ENCODE measurements around the gene PIP5KL1.
"Not testable (repeated sequence)": the region's sequence is repeated elsewhere in the genome, so short reads cannot be mapped to it uniquely, and the experiment has no call there.

Gene PIP5KL1

DNA sequence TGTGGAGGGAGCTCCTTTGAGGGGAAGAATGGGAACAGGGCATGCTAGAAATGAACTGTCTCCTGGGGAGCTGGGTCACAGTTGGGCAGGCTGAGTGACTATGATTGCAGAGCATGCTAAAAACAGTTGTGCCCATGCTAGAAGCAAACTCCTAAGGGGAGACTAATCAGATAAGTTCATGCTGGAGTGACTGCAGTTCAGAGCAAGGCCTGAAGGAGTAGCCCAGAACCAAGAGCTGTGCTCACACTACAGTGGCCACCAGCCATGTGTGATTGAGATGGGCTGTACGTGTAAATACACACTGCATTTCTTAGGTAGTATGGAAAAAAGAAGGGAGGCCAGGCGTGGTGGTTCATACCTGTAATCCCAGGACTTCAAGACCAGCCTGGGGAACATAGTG, 42.8 kb downstream of the PIP5KL1 start:
- no peak for DNase-seq (ENCODE audit: low read depth)

DNA sequence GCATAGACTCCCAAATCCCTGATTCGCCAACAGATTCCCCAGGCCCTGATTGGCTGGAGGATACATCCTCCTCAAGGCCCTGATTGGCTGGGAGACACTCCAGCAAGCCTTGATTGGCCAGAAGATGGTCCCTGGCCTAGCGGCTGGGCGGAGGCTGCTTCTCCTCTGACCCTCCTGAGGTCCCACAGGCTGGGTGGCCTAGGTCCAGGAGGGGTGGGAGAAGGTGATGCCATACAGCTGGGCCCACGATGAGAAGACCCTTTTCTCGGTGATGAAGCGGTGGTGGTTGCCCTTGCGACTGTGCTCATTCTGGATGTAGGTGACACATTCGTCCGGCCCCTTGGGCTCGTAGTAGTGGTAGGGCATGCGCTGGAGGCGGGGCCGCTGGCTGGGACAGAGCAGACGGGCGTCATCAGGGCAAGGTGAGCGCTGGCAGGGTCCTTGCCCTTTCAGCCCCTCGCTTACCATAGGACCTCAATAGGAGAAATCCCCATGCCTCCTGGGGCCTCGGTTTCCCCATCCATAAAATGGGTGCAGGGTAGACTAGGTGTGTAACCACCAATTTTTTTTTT, 44.1 kb downstream of the PIP5KL1 start:
- no peak for DNase-seq (ENCODE audit: low read depth)

DNA sequence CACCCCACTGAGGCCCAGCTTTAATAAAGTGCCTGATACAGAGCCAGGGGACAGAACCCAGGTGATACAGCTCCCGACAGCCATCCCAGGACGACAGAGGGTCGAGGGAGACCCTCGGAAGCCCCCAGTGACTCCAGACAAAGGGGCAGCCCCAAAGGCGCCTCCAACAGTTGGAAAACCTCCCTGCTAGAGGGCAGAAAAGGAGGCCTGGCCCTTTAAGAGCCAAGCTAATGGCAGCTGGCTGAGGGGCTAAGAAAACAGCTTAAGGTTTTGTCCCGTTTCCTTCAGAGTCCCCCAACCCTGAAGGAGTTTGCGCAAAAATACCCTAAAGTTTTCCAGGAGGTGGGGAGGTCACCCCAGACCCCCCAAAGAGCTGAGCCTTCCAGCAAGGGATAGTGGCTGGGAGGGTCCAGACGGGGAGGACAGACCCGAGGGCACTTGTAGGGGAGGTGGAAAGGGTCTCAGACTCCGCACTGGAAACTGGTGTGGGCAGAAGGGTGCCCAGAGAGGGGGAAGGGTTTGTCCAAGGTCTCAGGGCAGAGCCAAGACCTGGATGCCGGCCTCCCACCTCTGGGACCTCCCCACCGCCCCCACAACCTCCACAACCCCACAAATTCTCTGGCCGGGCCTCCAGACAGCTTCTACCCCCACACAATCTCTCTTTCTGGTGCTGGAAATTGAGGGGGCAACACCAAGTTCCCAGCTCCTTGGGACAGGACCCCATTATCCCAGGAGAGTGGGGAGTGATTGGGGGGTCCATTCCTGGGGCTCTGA, 44.9 kb downstream of the PIP5KL1 start:
- no peak for DNase-seq (ENCODE audit: low read depth)

DNA sequence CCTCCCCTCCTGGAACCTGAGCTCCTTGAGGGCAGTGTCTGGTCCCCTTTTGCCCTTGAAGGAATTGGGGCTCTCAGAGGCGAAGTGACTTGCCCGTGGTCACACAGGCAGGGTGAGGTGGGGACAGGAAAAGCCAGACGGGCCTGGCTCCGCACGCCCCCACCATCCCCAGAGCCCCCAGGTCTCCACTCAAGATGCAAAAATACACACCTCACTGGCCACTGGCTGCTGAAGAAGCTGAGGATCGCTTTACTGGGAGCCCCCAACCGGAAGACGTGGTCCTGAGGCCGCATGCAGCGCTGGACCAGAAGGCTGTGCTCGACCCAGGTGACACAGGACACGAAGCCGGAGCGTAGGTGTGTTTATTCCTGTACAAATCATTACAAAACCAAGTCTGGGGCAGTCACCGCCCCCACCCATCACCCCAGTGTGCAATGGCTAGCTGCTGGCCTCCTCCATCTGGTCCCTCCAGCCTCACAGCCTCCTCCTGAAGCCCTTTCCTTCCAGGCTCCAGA, 45.5 kb downstream of the PIP5KL1 start:
- DNase-seq (ENCODE audit: low read depth): no peak

DNA sequence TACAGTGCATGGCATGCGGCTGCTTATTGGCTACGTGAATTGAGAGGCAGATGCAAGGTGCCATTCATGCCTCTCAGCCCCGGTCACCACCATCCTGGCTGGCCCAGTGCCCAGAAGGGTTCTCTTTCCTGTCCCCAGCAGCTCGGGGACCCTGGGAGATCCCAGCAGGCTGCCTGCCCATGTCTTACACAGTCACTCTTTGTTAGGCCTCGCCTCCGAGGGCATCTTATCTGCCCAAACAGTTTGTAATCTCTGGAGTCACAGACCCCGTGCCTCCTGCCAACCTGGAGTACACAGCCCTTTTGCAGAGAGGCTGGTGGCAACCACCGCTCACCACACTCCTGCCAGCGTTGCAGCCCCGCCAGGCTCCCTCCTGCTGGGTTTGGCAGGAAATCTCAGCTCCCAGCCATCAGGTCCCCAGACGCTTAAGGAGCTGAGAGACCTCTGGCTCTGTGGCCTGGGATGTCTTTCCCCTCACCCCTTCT, 46.1 kb downstream of the PIP5KL1 start:
- no peak for DNase-seq (ENCODE audit: low read depth)

DNA sequence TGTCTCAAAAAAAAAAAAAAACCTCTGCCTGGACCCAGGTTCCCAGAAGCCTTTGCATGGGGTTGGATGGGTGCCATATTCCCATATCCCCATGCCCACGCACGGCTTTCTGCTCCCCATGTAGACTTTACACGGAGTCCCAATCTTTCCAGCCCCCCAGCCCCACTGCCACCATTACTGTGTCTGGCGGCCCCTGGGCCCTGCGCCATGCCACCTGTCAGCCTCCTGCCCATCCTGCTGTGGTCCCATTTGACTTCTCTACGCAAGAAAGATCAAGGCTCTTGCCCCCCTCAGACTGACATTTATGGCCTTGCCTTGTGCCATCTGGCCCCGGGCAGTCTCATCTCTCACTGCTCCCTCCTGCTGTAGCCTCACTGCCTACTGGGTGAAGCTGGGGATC, 46.6 kb downstream of the PIP5KL1 start:
- no peak for DNase-seq (ENCODE audit: low read depth)

DNA sequence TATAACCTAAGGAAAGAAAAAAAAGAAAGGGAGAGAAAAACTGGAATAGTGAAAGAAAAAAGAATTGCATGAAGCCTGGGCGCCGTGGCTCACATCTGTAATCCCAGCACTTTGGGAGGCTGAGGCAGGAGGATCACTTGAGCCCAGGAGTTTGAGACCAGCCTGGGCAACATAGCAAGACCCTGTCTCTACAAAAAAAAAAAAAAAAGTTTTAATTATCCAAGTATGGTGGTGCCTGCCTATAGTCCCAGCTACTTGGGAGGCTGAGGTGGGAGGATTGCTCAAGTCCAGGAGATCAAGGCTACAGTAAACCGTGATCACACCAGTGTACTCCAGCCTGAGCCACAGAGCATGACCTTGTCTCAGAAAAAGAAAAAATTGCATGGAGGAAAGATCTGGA, 48.9 kb downstream of the PIP5KL1 start:
- DNase-seq (ENCODE audit: low read depth): not testable (repeated sequence)

DNA sequence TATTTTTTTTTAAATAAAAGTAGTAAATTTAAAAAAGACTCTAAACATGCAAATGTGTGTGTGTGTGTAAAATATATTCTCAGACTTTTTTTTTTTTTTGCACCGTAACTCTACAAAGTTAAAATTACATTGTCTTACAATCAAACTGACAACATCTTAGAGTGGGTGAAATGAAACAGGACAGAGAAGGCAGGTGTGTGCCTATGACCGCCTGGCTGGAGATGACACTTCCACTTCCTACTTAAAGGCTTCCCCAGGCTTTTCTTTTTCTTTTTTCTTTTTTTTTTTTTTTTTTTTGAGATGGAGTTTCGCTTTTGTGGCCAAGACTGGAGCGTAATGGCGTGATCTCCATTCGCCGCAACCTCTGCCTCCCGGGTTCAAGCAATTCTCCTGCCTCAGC, 50.4 kb downstream of the PIP5KL1 start:
- no peak for DNase-seq (ENCODE audit: low read depth)

DNA sequence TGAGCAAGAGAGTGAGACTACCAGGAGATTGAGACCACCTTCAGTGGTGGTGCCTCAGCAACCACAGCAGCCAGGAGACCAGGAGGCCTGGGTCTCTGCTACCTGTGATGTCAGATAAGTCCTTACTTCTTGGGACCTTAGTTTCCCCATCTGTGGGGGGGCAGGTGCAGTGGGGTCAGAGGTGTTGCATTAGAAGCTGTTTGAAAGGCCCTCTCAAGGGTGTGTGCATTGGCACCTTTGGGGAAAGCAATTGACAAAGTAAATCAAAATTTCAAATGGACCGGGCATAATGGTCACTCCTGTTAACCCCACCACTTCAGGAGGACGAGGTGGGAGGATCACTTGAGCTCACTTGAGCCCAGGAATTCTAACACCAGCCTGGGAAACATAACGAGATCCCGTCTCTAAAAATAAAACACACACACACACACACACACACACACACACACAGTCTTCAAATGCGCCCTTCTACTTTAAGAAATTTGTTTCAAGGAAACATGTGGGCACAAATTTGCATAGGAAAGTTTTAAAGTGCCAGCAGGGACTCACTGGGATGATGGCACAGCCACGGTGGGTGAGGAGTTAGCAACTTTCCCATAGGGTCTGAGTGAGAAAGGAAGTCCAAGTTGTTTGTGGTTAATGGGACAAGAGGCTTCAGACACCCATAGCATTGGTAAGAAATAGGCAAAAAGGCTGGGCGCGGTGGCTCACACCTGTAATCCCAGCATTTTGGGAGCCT, 51.8 kb downstream of the PIP5KL1 start:
- no peak for DNase-seq (ENCODE audit: low read depth)

DNA sequence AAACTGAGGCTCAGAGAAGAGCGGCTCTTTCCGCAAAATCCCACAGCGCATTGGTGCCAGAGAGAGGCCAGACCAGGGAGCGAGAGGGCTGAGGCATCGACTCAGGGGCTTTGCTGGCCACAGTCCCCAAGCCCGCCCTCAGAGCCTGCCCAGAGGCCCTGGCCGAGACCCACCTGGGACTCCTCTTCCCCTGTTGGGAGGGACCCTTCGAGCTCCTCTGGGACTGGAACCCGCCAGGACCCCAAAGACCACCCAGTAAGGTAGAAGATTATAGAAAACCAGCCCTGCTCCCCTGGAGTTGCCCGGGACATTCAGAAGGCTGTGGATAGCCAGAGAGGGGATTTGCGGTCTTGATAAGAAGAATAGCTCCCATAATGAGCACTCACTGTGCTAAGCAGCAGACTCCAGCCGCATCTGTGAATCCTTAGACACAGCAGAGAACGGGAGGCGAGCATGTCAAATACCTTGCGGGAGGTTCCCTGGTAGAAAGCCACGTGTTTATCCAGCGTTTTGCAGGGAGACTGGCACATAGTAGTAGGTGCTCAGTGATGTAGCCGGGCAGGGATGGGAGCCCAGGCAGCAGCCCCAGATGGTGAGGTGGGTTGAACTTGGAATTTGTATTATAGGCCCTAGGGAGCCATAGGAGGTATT, 52.5 kb downstream of the PIP5KL1 start:
- DNase-seq (ENCODE audit: low read depth): no peak

DNA sequence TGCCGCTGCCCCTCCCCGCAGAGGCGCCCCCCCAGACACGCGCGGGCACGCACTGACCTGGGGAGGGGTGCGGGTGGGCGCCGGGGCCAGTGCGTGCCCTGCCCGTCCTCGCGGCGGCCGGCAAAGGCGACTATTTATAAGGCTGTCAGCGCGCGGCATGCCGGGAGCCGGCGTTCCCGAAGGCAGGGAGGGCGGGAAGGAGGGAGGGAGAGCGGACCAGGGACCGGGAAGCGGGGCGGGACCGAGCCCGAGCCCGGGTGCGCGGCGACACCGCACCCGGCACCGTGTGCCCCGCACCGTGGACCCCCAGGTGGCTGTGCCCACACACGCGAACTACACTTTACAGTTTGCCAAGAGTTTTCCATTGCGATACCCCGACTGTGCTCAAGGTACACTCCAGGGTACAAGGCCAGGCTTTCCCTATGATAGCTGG, 53.0 kb downstream of the PIP5KL1 start, which contains the start of gene AK1:
TSS of gene AK1 (minus strand) at position 110 of the 433 bp plus-strand sequence. CDS start 3,058 bp downstream, outside the sequence.
- no peak for DNase-seq (ENCODE audit: low read depth)

DNA sequence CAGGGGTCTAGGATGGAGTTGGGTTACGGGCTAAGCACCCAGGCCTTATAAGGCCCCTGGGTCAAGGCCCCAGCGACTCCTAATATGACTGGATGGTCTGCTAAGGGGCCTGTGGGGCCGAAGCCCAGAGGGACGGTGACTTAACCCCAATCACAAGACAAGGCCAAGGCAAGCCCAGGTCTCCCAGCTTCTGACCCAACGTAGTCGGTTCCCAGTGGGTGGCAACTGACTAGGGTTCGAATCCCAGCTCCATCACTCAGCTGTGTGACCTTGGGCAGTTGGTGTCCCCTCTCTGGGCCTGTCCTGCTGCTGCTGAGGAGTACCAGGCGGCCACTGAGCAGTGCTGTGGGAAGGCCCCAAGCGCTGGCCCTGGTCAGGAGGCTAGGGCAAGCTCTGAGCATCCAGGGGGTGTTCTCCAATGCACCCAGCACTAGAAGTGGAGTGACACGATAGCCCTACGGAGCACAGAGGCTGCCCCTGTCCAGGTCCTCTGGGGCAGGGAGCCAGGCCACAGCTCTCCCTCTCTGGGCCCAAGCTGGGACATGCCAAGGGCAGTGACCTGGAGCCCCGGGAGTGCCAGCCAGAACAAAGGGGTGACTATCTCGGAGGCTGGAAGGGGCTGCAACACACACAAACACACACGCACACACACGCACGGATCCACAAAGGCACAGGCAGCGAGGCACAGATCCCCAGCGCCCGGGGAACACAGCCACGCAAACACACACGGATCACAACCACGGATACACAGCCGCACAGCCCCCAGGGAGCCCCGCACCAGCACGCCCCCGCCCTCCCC, 53.6 kb downstream of the PIP5KL1 start:
- no peak for DNase-seq (ENCODE audit: low read depth)

DNA sequence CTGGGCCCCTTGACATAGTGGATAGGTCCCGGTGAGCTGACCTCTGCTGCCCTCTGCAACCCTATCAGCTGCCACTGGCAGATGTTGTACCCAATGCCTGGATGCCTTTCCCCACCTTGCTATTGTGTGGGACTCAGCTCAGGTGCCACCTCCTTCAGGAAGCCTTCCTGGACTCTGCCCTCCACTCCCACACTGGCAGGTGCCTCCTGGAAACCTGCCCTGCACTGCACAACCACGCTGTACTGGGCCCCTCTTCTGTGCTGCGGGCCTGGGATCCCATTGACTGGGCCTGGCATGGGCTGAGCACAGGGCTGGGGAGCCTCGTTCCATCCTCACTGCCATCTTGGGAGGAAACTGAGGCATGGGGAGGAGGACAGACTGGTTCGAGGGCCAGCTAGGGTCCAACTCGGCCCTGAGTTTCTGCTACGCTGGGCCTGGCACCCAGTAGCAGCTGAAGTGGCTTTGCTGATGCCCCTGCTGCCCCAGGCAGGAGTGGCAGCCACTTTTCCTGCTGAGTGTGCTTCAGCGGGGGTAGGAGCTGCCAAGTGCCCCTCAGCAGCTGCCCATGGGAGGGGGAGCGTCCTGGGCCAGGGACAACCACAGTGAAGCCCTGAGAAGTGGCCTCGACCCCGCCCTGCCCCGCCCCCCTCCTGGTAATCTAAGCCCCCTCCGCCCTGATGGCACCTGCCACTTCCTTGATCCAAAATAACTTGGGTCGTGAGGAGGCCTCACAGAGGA, 54.4 kb downstream of the PIP5KL1 start:
- no peak for DNase-seq (ENCODE audit: low read depth)

DNA sequence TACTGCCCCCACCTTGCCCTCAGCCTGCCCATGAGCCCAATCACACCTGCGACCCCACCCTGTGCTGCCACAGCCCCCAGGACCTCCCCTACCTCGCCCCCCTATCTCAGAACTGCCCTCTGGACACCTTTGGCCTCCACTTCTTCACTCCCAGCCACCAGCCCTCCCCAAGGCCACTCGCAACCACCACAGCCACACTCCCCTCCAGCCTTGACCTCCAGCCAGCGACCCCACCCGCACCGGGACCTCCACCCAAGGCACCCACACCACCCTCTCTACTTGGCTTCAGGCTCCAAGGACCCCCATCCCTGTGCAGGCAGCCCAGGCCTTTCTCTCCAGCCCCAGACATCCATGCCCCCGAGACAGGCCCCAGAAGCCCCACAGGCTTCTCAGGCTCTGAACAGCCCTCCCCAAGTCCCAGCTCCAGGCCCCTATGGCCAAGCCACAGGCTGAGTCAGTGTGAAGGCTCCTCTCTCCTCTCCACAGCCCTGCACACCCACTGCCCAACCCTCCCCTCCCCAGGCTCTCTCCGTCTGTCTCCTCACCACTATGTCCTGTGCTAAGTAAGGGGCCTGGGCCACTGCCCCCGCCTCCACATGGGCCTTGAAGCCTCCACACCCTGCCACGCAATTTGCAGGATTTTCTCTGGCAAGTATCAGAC, 55.1 kb downstream of the PIP5KL1 start:
- no peak for DNase-seq (ENCODE audit: low read depth)

DNA sequence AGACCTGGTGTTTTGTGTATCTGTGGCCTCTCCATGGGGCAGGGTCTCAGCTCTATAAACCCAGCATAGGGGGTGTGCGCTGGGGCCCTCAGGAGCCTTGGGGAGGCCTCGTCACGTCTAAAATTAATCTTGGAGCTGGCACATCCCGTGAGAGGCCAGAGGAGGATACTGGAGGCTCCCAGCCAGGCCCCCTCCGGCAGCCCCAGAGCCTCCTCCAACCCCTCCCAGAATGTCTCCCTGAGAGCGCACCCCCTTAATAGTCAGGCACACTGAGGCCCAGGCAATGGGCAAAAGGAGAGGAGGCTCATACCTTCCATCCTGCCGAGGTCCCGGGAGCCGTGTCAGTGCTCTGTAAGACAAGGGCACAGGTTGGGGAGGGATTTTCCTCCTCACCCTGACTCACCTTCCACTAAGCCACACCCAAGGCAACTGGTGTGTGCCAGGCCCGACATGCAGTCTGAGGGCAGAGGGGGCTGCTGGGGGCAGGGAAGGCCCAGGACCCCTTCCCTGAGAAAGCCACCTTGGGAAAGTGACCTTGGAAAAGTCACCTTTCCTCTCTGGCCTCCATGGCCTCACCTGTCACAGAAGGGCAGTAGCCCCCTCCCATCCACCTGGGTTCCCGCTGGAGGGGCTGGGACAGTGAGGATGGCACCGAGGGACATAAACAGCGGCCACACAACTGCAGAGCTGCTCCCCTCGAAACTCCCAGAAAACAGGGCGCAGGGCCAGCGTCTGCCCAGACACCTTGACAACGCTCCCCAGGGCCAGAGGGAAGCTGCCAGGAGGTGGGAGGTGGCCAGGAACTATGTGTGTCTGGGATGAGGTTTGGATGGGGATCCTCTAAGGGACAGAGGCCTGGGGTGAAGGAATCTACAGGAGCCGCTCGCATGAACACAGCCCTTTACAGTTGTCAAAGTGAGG, 56.0 kb downstream of the PIP5KL1 start:
- DNase-seq (ENCODE audit: low read depth): no peak

DNA sequence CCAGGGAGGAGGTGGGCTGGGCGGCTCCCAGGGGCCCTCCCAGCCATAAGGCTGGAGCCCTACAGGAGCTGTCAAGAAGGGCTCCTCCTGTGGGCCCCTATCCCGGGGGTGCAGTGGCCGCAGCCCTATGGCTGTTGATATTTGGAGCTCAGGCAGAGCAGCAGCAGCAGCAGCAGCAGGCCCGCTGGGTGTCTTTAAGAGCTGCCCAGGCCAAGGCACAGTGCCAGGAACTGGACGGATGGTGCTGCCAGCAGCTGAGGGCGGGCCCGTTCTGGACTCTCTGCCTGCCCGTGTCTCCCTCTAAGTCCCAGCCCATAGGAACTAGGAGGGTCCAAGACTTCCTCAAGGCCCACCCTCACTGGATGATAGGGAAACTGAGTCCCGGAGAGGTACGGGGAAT, 56.7 kb downstream of the PIP5KL1 start:
- no peak for DNase-seq (ENCODE audit: low read depth)

DNA sequence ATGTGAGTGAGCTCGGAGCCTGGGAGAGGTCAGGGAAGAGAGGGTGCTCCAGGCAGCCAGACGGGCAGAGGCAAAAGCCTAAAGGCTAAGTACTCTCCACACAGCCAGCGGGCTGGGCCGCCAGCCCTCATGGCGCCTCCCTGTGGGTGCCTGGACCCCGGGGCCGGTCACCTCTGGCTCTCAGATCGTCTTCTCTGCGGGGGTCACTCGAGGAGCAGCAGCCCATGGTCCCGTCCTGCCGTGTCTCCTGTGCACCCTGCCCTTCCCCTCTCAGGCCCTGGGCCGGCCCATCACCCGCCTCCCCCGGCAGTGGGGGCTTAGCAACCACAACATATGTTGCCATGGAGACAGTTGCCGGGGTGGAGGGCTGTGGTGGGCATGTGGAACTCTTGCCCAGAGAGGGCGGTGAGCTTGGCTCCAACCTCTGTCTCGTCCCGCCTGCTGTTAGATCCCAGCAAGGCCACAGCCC, 57.3 kb downstream of the PIP5KL1 start:
- DNase-seq (ENCODE audit: low read depth): no peak

DNA sequence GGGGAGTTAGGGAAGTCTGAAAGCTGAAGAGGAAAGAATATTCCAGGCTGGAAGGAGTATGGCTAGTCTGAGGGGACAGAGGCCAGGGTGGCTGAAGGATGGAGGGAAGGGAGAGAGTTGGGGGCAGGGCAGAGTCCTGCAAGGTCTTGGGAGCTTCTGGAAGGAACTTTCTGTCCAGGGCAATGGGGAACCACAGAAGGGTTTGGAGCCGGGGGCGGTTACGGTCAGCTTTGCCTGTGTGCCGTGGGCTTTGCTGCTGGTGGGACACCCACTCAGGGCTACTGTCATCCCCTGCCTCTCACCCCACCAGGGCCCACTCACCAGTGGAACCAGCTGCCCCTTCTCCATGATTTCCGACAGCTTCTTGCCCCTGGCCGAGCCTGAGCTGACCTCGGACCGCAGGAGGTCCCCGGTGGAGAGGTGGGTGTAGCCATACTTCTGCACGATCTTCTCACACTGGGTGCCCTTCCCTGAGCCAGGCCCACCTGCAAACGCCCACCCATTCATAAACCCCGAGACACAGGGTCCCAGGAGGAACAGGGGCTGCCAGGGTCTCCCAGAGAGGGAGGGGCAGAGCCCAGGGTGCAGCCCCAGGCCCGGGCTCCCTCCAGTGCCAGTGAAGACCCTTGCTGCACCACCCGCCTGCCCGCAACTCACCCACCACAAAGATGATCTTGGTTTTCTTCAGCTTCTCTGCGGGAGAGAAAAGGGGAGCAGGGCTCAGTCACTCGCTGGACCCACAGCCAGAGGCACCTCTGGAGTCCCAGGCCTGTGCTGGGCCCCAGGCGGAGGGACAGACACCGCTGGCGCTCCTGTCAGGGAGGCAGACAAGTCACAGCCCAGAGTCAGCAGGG, 58.0 kb downstream of the PIP5KL1 start:
- DNase-seq (ENCODE audit: low read depth): no peak
